Amygdala (tissue), 56 donors: Measurements from ENCODE around the gene TMED6.

Experiments used
- DNase-seq, 56 donors: peaks; one replicate each; lab custom pipeline; 2025; lab: John Stamatoyannopoulos, UW

Gene TMED6

DNA sequence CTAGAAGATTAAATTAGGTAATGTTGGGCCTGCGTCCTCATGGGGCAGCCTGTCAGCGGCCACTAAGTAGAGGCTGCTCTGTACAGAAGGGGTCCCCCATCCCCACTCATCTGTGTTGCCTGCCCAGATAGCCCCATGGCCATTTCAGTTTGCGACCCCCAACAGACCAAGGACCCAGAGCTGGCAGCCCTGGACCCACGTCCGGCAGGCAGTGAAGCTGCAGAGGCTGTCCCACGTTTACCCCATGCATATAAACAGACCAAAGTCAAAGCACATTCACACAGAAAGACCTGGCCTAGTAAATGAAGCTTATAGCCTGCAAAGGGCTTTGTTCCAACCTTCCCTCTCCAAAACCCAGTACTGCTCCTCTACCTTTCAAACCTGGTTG lies 25.8 kb downstream of the TMED6 start:
- no peak for DNase-seq

DNA sequence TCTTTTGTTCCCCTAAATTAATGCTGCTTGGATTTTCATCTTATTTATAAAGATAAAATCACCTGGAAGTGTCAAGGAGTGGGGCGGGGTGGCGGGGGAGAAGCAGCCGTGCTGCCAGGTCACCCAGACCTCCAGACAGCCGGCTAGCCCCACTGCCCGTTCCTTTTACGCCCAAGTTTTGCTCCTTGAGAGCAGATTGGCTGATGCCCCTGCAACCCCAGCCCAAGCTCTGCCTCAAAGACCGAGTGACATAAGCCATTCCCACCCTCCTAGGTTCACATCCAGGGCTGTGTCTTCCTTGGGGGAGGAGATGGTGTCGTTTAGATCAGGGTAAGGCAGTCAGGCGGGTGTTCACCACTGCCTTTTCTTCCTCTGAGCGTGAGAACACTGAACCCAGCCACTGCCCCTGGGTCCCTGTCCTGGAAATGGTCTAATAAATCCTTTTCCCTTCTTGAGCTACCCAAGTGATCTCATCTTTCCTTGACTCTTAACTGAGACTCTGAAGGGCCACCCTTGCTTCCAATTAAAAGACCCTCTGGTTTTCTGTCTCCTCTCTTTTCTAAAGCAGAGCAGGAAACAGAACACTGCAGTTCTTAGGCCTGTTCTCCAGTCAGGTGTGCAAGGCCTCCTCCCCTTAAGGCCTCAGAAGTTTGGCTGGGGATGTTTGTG lies 26.9 kb downstream of the TMED6 start:
- DNase-seq = no peak

DNA sequence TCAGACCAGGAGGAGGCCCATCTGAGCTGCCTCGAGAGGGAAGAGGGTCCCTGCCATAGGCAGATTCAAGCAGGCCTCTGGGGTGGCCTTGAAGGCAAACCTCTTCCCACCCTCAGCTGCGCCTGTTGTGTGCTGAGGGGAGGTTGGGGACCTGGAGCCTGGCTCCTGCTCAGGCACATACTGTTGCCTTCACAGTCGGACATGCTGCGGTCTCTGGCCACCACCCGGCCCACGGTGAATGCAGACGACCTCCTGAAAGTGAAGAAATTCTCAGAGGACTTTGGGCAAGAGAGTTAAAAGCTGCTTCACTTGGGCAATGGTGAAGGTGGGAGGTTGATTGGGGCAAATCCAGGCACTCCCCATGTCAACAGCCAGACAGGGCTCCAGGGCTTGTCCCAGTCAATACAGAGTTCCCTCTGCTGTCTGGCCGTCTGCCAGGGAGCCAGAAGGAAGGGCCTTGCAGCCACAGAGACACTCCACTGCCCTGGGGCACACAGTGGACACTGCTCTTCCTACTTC lies 27.5 kb downstream of the TMED6 start:
- peak in 18 of 56 donors; percentile 3 to 54 (median 29) for DNase-seq

DNA sequence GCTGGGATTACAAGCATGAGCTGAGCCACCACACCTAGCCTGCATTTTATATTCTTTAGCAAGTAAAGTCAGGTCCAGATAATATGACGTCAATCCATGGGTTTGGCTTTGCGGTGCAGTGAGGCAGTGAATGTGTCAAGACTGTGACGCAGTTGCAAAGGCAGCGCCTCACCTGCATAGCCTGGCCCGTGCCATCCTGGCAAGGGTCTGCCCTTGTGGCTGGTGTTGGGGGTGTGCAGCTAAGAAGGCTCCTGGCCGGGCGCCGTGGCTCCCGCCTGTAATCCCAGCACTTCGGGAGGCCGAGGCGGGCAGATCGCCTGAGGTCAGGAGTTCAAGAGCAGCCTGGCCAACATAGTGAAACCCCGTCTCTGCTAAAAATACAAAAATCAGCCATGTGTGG lies 28.2 kb downstream of the TMED6 start:
- no peak for DNase-seq

DNA sequence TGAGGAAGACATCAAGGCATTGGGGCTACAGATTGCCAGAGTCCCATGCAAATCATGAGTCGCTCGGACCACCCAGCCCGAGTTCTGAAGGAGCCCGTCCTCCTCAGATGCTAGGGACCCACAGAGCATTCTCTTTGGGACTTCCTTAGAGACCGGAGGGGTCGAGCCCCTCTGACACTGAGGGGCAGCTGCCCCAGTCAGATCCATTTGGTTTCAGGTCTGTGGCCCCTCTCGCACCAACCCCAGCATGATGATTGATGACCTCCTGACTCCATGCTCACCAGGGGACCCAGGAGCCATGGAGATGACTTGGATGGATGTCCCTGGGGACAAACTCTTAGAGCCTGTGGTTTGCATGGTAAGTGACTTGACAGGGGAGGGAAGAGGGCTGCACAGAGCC lies 29.2 kb downstream of the TMED6 start:
- no peak for DNase-seq

DNA sequence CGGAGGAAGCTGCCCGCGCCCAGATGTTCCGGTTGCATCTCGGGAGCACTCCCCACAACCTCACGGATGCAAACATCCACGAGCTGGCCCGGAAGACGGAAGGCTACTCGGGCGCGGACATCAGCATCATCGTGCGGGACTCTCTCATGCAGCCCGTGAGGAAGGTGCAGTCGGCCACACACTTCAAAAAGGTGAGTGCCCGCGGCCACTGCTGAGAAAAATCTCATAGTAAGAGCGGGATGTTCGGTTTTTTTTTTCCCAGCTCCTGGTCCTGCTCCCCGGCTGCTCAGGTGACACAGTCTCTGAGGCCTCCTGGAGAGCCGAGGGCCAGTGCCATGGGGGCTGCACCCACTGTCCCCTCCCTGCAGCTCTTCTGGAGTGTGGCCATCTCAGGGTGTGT lies 30.5 kb downstream of the TMED6 start:
- no peak for DNase-seq

DNA sequence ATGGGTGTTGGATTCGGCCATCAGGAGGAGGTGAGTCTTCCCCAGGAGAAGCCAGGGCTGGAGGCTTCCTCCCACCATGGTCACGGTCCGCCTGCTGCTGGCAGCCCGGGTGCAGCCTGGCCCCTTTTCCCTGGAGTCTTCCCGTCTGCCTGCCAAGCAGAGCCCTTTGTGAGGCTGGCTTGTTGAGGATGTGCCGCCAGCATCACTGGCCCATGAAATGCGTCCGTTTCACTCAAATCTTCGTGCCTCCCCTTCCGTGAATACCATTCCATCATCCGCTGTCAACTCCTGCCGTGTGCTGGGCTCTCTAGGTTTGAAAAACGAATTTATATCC lies 30.9 kb downstream of the TMED6 start:
- DNase-seq = no peak

DNA sequence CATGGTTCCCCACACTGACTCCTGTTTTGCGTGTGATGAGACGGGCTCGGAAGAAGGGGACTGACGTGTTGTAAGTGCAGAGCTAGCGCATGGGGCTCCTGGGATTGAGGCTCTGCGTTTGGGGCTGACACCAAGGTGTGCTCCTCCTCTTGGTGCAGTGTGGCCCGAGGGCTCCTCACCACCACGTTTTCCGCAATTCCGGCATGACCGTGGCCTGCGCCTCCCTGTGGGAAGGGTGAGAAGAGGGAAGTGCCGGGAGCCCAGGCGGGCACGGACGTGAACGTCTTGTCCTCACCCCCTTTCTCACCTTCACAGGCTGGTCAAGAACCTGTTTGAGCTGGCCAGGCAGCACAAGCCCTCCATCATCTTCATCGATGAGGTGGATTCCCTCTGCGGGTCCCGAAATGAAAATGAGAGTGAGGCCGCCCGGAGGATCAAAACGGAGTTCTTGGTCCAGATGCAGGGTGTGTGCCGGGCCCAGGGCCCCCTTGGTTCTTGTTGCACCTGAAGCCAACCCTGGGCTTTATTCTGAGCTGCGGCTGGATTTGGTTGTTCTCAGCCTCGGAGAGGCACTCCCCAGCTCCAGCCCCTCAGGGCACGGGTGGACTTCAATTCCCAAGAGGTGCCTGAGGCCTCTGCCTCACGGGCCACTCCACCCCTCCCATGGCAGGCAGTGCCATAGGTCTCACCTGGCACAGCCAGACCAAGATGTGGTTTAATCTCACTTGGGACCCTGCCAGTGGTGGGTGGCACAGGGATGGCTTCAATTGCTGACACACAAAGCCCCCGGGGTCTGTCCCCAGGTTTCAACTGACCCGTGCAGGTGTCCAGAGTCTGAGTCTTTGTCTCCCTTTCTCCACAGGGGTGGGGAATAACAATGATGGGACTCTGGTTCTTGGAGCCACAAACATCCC lies 31.5 kb downstream of the TMED6 start:
- DNase-seq = no peak

DNA sequence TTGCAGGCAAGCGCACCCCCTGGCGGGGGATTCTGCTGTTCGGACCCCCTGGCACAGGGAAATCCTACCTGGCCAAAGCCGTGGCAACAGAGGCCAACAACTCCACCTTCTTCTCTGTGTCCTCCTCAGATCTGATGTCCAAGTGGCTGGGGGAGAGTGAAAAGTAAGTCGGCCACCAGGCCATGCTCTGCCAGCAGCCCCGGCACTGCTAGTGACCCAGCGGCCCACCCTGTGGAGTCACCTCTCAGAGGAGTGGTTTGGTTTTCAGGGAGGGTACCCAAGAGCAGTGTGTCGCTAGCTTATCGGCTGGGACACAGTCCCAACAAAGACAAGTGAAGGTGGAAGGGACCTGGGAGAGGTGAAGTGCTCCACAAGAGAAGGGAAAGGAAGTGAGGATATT lies 32.2 kb downstream of the TMED6 start:
- no peak for DNase-seq

DNA sequence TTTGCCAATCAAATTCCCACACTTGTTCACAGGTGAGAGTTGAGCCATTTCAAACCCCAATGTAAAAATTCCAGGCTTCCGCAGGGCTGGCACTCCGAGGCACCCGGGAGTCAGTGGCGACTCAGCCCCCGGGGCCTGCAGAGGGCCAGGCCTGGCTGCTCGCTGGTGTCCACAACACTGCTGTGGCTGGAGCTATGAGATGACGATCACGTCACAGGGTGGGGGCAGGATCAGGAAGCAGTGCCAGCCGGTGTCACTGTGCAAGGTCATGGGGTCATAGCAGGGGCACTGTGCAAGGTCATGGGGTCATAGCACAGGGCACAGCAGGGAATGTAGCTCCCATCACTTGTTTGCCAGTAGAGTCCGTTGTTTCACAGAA lies 32.7 kb downstream of the TMED6 start:
- DNase-seq = no peak

DNA sequence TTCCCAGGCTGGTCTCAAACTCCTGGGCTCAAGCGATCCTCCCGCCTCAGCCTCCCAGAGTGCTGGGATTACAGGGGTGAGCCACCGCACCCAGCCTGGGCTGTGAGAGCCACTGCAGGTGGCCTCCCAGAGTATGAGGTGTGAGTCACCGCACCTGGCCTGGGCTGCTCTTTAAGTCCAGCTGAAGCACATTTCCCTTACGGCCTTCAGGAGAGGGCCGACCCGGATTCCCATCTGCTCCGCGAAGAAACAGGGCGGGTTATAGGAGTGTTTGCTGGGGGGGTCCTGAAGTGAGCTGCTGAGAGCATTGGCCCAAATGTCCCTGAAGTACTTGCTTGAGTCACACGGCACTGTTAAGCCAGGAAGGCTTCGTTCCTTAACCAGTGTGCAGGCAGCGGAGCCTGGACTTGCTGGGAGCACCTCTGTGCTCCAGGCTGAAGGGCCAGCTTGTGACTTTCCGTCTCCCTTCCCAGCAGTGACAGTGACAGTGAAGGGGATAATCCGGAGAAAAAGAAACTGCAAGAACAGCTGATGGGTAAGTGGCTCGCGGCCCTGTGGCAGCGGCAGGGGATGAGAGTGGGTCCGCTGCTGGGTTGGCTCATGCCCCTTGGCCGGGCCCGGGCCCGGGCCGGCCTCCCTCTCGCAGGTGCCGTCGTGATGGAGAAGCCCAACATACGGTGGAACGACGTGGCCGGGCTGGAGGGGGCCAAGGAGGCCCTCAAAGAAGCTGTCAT lies 33.2 kb downstream of the TMED6 start:
- no peak for DNase-seq

DNA sequence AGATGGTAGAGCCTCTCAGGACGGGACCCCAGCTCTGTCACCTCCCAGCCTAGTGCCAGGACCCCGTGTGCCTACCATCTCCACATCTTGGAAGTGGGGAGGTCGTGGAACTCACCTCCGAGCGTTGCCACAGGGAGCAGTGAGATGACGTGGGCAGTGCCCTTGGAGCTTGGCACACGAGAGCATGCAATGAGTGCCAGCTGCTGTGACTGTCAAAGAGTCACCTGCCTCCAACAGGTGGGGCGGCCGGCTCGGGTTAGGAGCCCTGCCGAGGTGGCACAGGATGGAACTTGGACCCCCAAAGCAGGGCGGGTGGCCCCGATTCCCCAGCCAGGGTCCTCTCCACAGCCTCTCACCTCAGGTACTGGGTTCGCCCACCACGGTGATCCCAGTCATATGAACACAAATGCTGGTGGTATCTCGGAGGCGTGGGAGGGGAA lies 35.0 kb downstream of the TMED6 start:
- DNase-seq = no peak

DNA sequence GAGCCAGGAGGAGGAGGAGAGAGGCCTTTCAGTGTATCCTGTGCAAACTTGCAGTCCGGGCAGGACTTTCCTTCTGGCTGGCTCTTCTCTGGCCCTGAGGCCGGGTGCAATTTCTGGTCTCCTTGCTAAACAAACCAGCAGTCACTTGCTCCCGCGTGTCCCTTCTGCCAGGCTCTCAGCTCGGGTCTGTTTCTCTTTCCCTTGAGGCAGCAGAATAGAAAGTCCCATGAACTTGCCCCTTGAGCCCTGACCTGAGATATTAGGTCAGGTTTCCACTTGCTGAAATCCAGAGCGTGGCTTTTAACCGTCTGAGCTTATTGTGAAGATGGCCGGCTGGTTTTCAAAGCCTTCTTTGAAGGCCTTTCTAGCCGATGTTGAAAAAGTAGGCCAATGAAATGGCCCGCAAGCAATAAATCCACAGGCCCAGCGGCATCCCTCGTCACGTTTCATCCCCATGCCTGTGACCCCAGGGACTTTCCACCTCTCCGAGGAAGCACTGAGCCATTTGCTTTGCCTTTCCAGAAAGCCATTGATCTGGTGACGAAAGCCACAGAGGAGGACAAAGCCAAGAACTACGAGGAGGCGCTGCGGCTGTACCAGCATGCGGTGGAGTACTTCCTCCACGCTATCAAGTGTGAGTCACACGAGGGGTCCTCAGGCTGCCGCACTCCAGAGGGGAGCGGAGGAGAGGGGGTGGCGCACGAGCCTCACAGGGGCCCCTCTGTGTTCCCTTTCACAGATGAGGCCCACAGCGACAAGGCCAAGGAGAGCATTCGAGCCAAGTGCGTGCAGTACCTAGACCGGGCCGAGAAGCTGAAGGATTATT lies 35.9 kb downstream of the TMED6 start:
- DNase-seq = peak in 4 of 56 donors; percentile 10 to 38 (median 22)

DNA sequence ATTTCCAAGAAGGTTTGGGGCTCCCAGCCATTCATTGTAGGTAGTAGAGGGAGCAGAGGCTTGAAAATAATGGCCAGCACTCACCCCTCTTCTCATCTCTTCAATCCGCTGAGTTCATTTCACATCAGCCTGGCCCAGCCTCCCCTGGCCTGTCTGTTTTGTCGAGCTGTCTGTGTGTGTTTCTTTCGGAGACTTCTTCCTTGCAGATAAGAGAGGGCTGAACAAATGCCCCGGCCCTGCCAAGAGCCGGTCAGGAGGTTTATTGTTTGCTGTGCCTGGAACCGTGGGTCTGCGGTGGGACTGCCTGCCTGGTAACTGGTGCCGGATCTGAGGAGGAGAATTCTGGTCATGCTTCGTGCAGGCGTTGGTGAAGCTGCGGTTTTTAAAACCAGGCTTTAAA lies 37.1 kb downstream of the TMED6 start:
- no peak for DNase-seq

DNA sequence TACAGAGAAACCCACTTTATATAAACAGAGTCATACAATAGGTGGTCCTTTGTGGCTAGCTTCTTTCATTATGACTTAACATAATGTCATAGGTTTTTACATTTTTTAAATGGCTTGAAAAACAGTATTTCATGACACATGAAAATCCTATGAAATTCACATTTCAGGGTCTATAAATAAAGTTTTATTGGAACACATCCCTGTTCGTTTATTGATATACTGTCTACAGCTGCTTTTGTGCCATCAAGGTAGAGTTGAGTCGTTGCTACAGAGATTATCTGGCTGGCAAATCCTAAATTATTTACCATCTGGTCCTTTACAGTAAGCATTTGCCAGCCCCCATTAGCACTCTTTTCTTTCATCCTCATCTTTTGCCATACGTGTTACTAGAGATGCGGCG lies 38.1 kb downstream of the TMED6 start:
- DNase-seq = no peak

DNA sequence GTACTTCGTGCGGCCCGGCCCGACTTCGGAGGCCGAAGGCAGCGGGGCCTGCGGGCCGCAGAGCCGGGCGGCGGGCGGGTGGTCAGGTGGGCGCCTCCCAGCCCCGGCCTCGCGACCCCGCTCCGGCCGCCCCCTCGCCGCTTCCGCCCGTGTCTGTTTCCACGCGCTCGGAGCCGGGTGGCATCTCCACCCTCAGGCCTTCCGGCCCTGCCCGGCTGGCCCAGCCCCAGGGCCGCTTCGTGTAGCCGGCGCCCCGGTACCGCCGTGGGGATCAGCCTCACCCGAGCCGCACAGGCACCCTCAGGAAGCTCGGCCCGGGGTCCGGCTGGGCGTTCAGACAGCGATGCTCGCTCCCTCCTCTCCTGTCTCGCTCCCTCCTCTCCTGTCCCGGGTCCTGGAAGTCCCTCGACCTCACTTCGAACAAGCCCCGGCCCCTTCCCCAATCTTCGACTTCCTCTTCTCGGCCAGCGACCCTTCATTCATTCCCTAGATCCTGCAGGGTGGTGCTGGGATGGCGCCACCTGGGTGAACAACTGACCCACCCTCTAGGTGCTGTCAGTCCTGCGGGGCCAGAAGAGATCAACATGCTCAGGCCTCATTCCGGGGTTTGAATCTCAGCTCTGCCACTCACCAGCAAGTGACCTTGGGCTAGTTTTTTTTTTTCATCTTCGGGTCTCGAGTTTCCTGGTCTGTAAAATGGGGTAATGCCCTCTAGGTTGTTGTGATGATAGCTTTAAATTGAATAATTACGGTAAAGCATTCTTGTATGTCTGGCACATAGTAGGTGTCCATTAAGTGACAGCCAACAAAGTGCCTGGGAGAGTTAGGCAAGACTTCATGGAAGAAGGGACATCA lies 39.8 kb downstream of the TMED6 start:
- peak in 3 of 56 donors; percentile 34 to 43 (median 36) for DNase-seq

DNA sequence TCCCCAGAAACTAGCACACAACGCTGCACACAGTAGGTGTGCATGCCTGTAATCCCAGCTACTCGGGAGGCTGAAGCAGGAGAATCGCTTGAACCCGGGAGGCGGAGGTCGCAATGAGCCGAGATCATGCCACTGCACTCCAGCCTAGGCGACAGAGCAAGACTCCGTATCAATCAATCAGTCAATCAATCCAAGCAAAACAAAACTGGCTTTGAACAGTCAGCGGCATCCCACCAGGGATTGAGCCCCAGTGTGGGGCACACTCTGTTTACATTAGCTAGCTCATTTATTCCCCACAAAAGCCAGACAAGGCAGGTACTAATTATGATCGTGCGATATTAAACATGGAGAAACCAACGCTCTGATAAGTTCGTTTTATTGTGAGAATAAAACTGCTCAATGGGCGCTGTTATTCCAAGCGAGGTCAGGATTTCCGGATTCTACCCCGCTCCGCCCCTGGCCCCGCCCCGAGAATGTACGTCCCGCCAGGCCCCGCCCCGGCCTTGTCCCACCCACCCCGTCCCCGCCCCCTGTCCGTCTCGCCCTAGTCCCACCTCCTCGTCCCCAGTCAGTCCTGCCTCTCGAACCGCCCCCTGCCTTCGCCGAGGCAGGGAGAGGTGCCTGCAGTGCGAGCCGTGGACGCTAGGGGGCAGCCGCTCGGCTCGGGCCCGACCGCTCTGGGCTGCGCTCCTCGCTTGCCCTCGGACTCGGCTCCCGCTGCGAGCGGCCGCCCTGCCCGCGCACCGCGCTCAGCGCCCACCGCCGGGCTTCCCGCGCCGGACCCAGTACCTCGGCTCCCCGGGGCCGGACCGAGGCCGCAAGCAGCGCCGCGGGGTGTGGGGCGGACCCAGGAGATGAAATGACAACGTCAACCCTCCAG lies 40.7 kb downstream of the TMED6 start, which contains the start of gene VPS4A:
Gene VPS4A (plus strand): TSS at position 698 of the 880 bp plus-strand sequence. CDS start 162 bp downstream, at position 860.
- DNase-seq = peak; percentile 40 to 98 (median 94)

DNA sequence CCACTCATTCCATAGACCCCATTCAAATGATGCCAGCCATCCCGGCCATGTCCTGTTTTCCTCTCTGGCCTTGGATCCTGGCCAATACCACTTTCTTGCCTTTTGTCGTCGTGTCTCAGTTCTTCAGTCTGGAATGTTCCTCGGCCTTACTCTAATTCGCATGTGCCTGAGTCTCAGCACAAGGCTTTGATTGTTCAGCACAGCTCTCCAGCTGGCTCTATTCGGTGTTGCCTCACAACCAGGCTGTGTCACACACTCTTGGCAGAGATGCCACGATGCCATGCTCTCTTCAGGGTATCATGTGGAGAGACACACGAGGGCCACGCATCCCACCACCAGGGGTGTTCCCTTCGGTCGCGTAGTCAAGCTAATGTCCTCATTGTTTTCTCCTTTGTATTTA lies 42.3 kb downstream of the TMED6 start:
- DNase-seq = peak in 45 of 56 donors; percentile 7 to 89 (median 50)
